ENCODE results near the gene OPN5. TPM values are rescaled to one million over a fixed set of nuclear protein-coding genes. Genes with fewer than 3 reads are reported as not detected.

Gene OPN5
- total and polyA plus RNA-seq, 2 donors (not counting 3 experiments of a cell fraction or from before 2014, with no cell fraction given): not detected

DNA sequence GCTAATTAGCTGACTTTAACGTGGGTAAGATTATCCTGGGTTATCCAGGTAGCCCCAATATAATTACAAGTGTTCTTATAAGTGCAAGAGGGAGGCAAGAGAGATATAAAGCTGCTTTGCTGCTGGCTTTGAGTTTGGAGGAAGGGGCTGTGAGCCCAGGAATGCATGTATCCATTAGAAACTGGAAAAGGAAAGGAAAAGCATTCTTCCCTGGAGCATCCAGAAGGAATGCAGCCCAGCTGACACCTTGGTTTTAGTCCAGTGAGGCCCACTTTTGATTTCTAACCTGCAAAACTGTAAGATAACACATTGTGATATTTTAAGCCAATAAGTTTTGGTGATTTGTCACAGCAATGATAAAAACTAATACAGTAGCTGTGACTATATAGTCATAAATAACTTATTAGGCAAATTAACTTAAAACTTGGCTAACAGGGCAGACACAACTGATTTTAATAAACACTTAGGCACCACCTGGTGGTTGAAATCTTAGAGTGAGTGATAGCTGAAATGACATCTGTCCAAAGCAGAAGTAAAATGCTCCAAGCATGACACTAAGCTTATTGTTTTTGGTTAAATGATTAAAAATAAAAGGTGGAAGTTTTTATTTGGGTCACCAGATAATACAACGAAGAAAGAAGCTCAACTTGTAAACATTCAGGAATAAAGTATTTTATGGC lies 47.8 kb upstream of the OPN5 start:
- intact Hi-C loops (cut with micrococcal nuclease) (loop anchor here (1.0 kb wide), 2 partner anchors 103 to 320 kb away; no protein-coding TSS in a partner anchor), dilution Hi-C loops (cut with MboI; ENCODE audit: extremely low pct_ligation_motif_present, low sequenced_read_pairs) (no loop called here)
- H3K27ac ChIP-seq (ENCODE audit: insufficient read depth, low read depth, low read length): no peak overlapping the region
- no peaks in the 10 kb centered on the region for H3K4me1 ChIP-seq (ENCODE audit: control insufficient read depth, extremely low read depth, insufficient read depth, low read length)
- no peak overlapping the region for H3K4me2 ChIP-seq (ENCODE audit: insufficient read depth, low read length)
- DNase-seq (ENCODE audit: low read depth, low spot score) (peak; percentile 49), FAIRE-seq (no peak)
- H4K20me1 ChIP-seq (replicated peaks; ENCODE audit: control insufficient read depth, extremely low read depth, insufficient read depth, low read length): no peaks in the 10 kb centered on the region
- no peak overlapping the region for H3K9ac ChIP-seq (replicated peaks; ENCODE audit: extremely low read depth, insufficient read depth, low read length)
- no peak overlapping the region for H3K4me3 ChIP-seq (replicated peaks in 1 of 3; ENCODE audit: insufficient read depth in 1 of 3, low read depth in 1 of 3, low read length in 3 of 3)
- TF ChIP-seq, protein P1, sequence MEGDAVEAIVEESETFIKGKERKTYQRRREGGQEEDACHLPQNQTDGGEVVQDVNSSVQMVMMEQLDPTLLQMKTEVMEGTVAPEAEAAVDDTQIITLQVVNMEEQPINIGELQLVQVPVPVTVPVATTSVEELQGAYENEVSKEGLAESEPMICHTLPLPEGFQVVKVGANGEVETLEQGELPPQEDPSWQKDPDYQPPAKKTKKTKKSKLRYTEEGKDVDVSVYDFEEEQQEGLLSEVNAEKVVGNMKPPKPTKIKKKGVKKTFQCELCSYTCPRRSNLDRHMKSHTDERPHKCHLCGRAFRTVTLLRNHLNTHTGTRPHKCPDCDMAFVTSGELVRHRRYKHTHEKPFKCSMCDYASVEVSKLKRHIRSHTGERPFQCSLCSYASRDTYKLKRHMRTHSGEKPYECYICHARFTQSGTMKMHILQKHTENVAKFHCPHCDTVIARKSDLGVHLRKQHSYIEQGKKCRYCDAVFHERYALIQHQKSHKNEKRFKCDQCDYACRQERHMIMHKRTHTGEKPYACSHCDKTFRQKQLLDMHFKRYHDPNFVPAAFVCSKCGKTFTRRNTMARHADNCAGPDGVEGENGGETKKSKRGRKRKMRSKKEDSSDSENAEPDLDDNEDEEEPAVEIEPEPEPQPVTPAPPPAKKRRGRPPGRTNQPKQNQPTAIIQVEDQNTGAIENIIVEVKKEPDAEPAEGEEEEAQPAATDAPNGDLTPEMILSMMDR (IDR thresholded peaks at IDR 0.05; ENCODE audit: extremely low read depth in 1 of 2, insufficient read depth in 1 of 2, low read depth in 1 of 2, low read length in 2 of 2): peak in 1 of 2 donors; percentile 18
- no peak for TF ChIP-seq POLR2AphosphoS5 (IDR thresholded peaks at IDR 0.05; ENCODE audit: insufficient read depth, low read depth, low read length)
- CTCF ChIA-PET: interaction anchor here (0.7 to 2.9 kb wide), 14 partner anchors 8 to 384 kb away, joined by 3 to 82 read pairs (median 4); no protein-coding TSS in a partner anchor
- H3K36me3 ChIP-seq (ENCODE audit: control insufficient read depth in 2 of 2, extremely low read depth in 1 of 2, insufficient read depth in 2 of 2, low read length in 2 of 2): no peaks in the 10 kb centered on the region
- POLR2A ChIA-PET: no interaction called here
- H3K79me2 ChIP-seq (ENCODE audit: control insufficient read depth, insufficient read depth, low read length): no peaks in the 10 kb centered on the region
- H3K9me3 ChIP-seq (replicated peaks; ENCODE audit: control insufficient read depth, insufficient read depth, low read length): no peaks in the 10 kb centered on the region
- BruUV-seq (replicated peaks): no TSS peak
- no peak overlapping the region for H2AFZ ChIP-seq (ENCODE audit: low read depth, low read length)
- no peaks in the 10 kb centered on the region for H3K27me3 ChIP-seq (ENCODE audit: control insufficient read depth in 2 of 2, insufficient read depth in 2 of 2, low read length in 2 of 2)
- no peaks in the 10 kb centered on the region for H3K9me1 ChIP-seq (replicated peaks; ENCODE audit: control insufficient read depth, extremely low read depth, insufficient read depth, low read length)

DNA sequence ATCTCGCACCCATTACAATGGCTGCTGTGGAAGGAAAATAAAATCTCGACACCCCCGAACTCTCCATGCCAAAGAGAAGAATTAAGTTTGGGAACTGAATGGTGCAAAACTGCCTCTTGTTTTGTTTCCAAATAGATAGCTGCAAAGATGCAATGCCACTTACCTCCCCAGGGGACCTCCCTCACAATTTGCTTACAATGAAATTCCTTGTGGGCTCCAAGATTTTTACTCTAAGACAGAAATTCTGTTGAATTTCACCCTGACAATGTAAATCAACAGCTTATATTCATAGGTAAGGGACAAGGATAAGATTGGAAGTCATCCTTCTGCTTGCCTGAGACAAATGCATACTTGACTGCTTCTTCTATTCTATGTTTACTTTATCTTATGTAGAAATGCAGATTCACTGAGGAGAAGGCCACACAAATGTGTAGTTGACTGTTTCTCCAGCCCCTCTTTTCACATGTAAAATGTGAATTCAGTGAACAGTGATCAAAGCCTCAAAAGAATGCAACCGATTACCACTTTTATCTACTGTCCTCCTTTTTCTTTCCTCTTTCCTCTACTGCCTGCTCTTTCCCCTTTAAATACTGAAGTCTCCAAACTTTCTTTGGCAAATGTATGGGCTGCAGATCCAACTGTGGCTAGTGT lies 46.9 kb upstream of the OPN5 start:
- H3K9ac ChIP-seq (replicated peaks; ENCODE audit: extremely low read depth, insufficient read depth, low read length): no peak overlapping the region
- TF ChIP-seq GATA2 (IDR thresholded peaks at IDR 0.05; ENCODE audit: insufficient read depth, insufficient read length, low read depth, low read length): no peak
- TF ChIP-seq, protein P2, sequence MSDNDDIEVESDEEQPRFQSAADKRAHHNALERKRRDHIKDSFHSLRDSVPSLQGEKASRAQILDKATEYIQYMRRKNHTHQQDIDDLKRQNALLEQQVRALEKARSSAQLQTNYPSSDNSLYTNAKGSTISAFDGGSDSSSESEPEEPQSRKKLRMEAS (IDR thresholded peaks at IDR 0.05; ENCODE audit: insufficient read depth, insufficient read length): no peak
- TF ChIP-seq MYC (IDR thresholded peaks at IDR 0.05; ENCODE audit: low read depth, low read length): no peak
- TF ChIP-seq, protein P1 (IDR thresholded peaks at IDR 0.05; ENCODE audit: extremely low read depth in 1 of 2, insufficient read depth in 1 of 2, low read depth in 1 of 2, low read length in 2 of 2): no peak
- no peak for TF ChIP-seq EZH2 (IDR thresholded peaks at IDR 0.05; ENCODE audit: borderline replicate concordance, low read depth, low read length, severe bottlenecking)
- no peak for TF ChIP-seq FOS (IDR thresholded peaks at IDR 0.05; ENCODE audit: borderline replicate concordance, insufficient read depth, low read length)
- no peak for TF ChIP-seq JUN (IDR thresholded peaks at IDR 0.05; ENCODE audit: borderline replicate concordance, insufficient read depth, insufficient read length, low read depth)
- no peak for TF ChIP-seq POLR2A (IDR thresholded peaks at IDR 0.05; ENCODE audit: low read depth, low read length)
- TF ChIP-seq POLR2AphosphoS5 (IDR thresholded peaks at IDR 0.05; ENCODE audit: insufficient read depth, low read depth, low read length): no peak
- H3K4me3 ChIP-seq (replicated peaks in 1 of 3; ENCODE audit: insufficient read depth in 1 of 3, low read depth in 1 of 3, low read length in 3 of 3): no peak overlapping the region
- no TSS peak for BruUV-seq (replicated peaks)
- dilution Hi-C loops (cut with MboI; ENCODE audit: extremely low pct_ligation_motif_present, low sequenced_read_pairs) (no loop called here), intact Hi-C loops (cut with micrococcal nuclease) (loop anchor here (1.0 kb wide), 2 partner anchors 104 to 321 kb away; no protein-coding TSS in a partner anchor)
- DNase-seq (ENCODE audit: low read depth, low spot score) (no peak), FAIRE-seq (no peak)
- H3K4me1 ChIP-seq (ENCODE audit: control insufficient read depth, extremely low read depth, insufficient read depth, low read length): no peaks in the 10 kb centered on the region
- no peak overlapping the region for H3K4me2 ChIP-seq (ENCODE audit: insufficient read depth, low read length)
- no peaks in the 10 kb centered on the region for H3K9me1 ChIP-seq (replicated peaks; ENCODE audit: control insufficient read depth, extremely low read depth, insufficient read depth, low read length)
- CTCF ChIA-PET: interaction anchor here (0.7 to 2.9 kb wide), 14 partner anchors 9 to 385 kb away, joined by 3 to 82 read pairs (median 4); no protein-coding TSS in a partner anchor
- no peaks in the 10 kb centered on the region for H3K36me3 ChIP-seq (ENCODE audit: control insufficient read depth in 2 of 2, extremely low read depth in 1 of 2, insufficient read depth in 2 of 2, low read length in 2 of 2)
- H3K79me2 ChIP-seq (ENCODE audit: control insufficient read depth, insufficient read depth, low read length): no peaks in the 10 kb centered on the region
- no peak overlapping the region for H2AFZ ChIP-seq (ENCODE audit: low read depth, low read length)
- no peak overlapping the region for H3K27ac ChIP-seq (ENCODE audit: insufficient read depth, low read depth, low read length)
- H4K20me1 ChIP-seq (replicated peaks; ENCODE audit: control insufficient read depth, extremely low read depth, insufficient read depth, low read length): no peaks in the 10 kb centered on the region
- H3K9me3 ChIP-seq (replicated peaks; ENCODE audit: control insufficient read depth, insufficient read depth, low read length): no peaks in the 10 kb centered on the region
- no peaks in the 10 kb centered on the region for H3K27me3 ChIP-seq (ENCODE audit: control insufficient read depth in 2 of 2, insufficient read depth in 2 of 2, low read length in 2 of 2)
- POLR2A ChIA-PET: no interaction called here

All from endothelial cell of umbilical vein (primary cell).